Urothelium cell line (cell line): ENCODE data around the gene NEIL1.
"Not testable (repeated sequence)": the region's sequence is repeated elsewhere in the genome, so short reads cannot be mapped to it uniquely, and the experiment has no call there.

ENCODE experiments used
- DNase-seq: peaks from one replicate; pipeline ENCODE4 v3.0.0; 2011; ENCODE audit warnings: low spot score, mixed read lengths
- FAIRE-seq: peaks from 2 replicates; lab custom pipeline; 2011; peaks lifted over from hg19 to GRCh38; lab: Jason Lieb, UNC

NEIL1 gene

DNA sequence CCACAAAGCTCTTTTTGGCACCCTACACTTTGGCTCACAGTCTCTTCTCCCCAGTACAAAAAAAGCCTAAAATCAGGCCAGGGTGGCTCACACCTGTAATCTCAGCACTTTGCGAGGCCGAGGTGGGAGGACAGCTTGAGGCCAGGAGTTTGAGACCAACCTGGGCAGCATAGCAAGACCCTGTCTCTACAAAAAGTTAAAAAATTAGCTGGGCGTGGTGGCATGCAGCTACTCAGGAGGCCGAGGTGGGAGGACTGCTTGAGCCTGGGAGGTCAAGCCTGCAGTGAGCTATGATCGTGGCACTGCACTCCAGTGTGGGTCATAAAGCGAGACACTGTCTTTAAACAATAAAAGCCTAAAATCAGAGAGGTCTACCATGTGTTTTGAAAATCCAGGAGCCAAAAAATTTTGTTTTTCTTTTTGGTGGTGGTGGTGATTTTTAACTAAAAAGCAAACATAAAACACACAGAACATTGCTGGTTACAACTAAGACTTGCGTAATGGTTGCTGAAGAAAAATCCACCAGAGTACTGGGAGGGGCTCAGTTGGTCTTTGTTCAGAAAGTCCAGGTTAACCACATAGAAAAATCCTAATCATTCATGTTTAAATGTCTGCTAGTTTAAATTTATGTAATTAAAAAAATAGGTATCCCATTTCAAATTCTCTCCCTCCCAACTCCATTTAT, 23.2 kb downstream of the NEIL1 start:
- no peak for FAIRE-seq

DNA sequence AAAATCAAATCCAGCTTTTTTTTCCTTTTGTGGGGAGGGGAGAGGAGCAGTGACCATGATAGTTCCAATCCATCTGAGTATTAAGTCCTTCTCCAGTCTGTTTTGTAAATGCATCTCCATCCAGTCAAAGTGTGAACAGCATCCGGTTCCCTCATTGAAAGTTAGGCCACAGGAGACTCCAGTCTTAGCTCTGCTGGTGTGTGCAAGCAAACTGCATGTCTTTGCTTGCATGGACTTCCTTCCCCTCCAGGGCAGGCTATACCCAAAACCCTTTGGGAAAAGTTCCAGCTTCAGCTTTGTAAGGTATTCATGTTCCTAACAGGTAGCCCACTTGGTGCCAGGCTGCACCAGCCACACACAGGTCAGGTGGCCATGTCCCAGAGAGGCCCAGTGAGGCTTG, 24.6 kb downstream of the NEIL1 start:
- no peak for FAIRE-seq
- no peak for DNase-seq

More for the DNA sequence above, 23.2 kb downstream of the NEIL1 start:
- DNase-seq: no peak

DNA sequence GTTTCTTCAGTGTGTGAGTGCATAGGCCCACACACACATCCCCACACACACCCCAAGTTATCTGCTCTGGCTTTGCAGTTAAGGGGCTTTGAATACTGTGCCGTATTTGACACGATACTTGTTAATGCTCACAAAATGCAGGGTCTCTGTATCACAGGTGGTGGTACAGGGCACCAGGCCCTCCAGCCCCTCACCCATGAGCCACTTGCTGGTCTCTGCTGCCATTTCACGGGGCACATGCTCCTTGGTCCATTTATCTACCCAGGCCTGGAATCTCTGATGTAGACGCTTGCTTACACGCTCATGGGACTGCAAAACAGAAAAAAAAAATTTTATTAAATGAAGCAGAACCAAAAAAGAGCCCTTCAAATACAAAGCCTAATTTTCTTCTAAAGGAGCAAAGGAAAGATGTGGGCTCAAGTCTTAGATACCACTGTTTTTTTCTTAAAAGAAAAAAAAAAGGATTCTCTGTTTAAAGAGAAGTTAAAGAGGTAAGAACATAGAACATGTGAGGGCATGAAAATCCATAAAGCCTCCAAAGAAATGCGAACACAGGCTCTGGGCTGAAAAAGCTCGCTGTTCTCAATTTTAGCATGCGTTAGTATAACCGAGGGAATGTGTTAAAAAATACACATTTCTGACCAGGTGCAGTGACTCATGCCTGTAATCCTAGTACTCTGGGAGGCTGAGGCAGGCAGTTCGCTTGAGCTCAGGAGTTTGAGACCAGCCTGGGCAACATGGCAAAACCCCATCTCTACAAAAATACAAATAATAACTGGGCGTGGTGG, 25.3 kb downstream of the NEIL1 start:
- no peak for FAIRE-seq

DNA sequence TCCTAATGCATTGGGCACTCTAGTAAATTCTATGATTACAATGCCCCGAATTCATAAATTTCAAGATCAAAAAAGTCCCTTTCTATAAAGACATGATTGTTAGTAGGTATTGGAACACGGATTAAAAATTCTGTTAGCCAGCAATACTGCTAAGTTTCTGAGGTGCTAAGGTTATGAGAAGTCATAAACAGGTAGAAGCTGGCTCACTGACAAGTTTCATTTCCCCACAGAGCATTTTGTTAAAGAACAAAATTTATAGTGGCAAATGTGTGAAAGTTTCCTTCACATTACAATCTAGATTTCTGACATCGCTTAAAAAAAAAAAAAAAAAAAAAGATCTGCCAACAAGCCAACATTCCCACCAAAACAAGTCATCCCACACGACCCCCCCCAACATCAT, 33.9 kb downstream of the NEIL1 start:
- DNase-seq (no peak), FAIRE-seq (no peak)

More for the DNA sequence above, 25.3 kb downstream of the NEIL1 start:
- DNase-seq: no peak

DNA sequence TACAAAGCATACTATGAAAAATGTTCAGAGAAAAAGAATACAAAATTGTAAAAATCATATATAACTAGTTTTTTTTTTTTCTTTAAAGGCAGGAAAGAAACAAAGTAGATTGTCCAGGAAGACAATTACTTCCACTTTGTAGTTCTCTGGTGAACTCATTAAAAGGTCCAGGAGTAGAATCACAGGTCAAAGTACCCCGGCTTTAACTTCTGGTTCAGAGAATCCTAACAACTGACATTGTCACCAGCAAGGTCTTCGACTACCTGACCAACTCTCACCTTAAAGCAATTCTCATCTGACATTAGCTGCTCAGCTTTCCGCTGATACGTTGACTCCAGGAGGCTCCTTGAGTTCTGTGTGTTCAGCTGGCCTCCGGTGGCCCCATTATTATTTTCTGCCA, 37.1 kb downstream of the NEIL1 start:
- not testable (repeated sequence) for DNase-seq, FAIRE-seq

DNA sequence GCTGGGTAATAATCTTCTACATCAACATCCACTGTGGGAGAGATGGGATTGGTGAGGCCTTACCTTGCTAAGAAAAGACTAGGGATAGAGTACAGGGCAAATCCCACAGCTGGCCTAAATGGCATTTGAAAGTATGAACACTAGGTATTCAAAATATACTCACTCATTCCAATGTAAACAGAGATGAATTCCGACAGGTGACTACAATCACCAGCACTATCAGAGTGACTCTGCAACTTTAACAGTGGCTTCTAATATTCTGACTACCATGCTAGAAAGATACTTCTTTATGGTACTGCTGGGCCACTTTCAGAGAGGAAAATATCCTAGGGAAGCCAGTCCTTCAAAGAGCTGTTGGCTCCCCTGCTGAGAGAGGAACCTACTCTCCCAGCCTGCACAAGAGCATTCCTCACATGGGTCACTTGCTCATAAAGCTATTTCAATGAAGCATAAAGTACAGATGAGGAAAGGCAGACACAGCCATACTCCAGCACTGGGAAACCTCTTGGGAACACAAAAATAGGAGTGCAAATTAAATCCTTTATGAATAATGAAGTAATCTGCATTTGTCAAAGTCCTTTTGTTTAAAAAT, 43.0 kb downstream of the NEIL1 start:
- DNase-seq (no peak), FAIRE-seq (no peak)

DNA sequence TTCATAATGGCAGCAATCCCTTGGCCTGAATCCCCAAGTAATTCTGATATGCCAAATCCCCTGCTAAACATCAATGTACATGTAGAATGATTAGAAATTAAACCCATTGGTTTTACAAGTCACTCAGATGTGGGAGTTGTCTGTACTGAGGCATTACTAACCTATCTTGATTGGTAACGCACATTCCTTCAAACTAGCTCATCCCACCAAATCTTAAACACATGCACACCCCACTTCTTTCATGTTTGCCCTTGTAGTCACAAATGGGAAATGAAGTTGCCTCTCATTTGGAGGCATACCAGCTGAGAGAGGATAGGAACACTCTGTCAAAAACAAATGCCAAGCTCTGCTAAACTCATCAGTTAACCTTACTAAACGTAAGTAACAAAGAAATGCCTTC, 50.7 kb downstream of the NEIL1 start:
- FAIRE-seq (no peak), DNase-seq (no peak)

DNA sequence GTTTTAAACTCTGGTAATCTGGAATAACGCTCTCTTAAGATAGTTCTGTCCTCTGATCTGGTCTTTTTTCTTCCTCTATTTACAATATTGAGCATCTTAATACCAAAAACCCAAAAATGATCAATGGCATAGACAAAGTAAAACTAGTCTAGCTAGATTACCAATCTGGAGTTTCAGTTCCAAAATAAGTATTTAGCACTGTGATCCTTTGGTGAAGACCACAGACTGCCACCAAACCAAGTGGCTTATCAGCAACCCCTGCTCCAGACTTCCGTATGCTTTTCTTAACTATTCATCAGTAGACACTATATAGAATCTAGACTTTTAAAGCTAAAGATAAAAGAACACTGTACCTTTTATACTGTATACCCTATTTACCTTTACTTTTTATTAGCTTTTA, 57.1 kb downstream of the NEIL1 start:
- DNase-seq: no peak
- no peak for FAIRE-seq
